Uterus (tissue), 2 donors: ENCODE data around the gene PLA2G4E.

Source experiments
- CTCF ChIP-seq, 4 experiments: fragments of 200-600 bp in 2 of 4; fragments of 450-650 bp in 2 of 4; sonication (generic) in 2 of 4; IDR thresholded peaks; one replicate each; pipeline ENCODE4 v1.5.1; 2016 to 2019; ENCODE audit warnings: antibody characterized with exemption in 4 of 4, mild to moderate bottlenecking in 2 of 4, moderate library complexity in 1 of 4
- POLR2A ChIP-seq, 2 donors: fragments of 450-650 bp; IDR thresholded peaks; one replicate each; pipeline ENCODE4 v1.6.1; 2016; ENCODE audit warnings: antibody characterized with exemption in 2 of 2, mild to moderate bottlenecking in 1 of 2, moderate library complexity in 1 of 2

DNA sequence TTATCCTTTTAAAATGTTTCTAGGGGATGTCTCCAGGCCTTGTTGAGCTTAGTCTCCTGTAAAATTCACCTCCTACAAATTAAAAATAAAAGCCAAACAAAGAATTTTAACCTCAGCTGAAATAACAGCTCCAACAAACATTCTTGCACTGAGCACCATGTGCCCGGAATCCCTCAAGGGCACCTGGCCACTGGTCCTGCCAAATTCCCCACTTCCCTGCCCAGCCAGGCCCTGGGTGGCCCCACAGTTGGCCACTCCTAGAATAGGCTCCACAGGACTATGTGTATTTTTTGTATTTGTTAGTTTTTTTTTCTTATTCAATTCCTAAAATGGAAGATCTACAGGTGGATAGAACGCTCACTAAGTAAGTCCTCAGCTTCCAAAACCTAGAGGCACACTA lies 33.1 kb upstream of the PLA2G4E start:
- TF ChIP-seq CTCF (IDR thresholded peaks at IDR 0.05) (no peak), POLR2A (IDR thresholded peaks at IDR 0.05) (no peak)
